Neutrophil (primary cell): ENCODE data around the gene UBE2Q2.
A peak's percentile ranks its signal among the peaks of the same experiment; 100 is the strongest.
"Not testable (repeated sequence)": the region's sequence is repeated elsewhere in the genome, so short reads cannot be mapped to it uniquely, and the experiment has no call there.

Experiments
- H3K27ac ChIP-seq: fragments of 200-600 bp; sonication (generic); 2 replicates; pipeline ENCODE4 v1.5.1; 2016; ENCODE audit warnings: mild to moderate bottlenecking, moderate library complexity
- H3K27me3 ChIP-seq: fragments of 200-600 bp; sonication (generic); 2 replicates; pipeline ENCODE4 v1.6.0; 2016; ENCODE audit warnings: mild to moderate bottlenecking
- H3K36me3 ChIP-seq: fragments of 200-600 bp; sonication (generic); 2 replicates; pipeline ENCODE4 v1.5.1; 2017
- H3K4me1 ChIP-seq, 2 experiments: fragments of 200-600 bp in 1 of 2; sonication (generic) in 1 of 2; 1 replicate in 1 of 2; 2 replicates in 1 of 2; pipeline versions ENCODE4 v1.5.1 to v1.6.1; 2013 to 2016; ENCODE audit warnings: low read depth in 1 of 2, low read length in 1 of 2, mild to moderate bottlenecking in 1 of 2, moderate library complexity in 1 of 2; ENCODE audit not compliant: control insufficient read depth in 1 of 2, insufficient read depth in 1 of 2
- H3K4me3 ChIP-seq, 2 experiments: fragments of 200-600 bp in 1 of 2; sonication (generic) in 1 of 2; 1 replicate in 1 of 2; 2 replicates in 1 of 2; pipeline ENCODE4 v1.5.1; 2013 to 2016; ENCODE audit warnings: low read depth in 1 of 2, low read length in 1 of 2, mild to moderate bottlenecking in 1 of 2, moderate library complexity in 1 of 2
- H3K9me3 ChIP-seq: fragments of 200-600 bp; sonication (generic); 2 replicates; pipeline ENCODE4 v1.5.1; 2016
- CTCF ChIP-seq: fragments of 200-600 bp; sonication (generic); IDR thresholded peaks from 2 replicates; pipeline ENCODE4 v1.5.1; 2016; ENCODE audit warnings: antibody characterized with exemption

Gene UBE2Q2

GRCh38 chr15:75842722-75843677 lies at the start of gene UBE2Q2:
TSS of gene UBE2Q2 (plus strand) at chr15:75843447. CDS start at chr15:75843667, 220 bp downstream.
- peaks cover 12 to 15% of the 10 kb centered on the region in 2 experiments for H3K4me1 ChIP-seq
- peak within 1 kb of the TSS; percentile 79 to 95 for H3K4me3 ChIP-seq
- H3K9me3 ChIP-seq: no peaks in the 10 kb centered on the region
- H3K27ac ChIP-seq: peak within 1 kb of the TSS; percentile 65
- no peak for TF ChIP-seq CTCF
- no peaks in the 10 kb centered on the region for H3K36me3 ChIP-seq
- peaks cover 41% of the 10 kb centered on the region for H3K27me3 ChIP-seq

- no peaks in the 10 kb centered on the region for H3K9me3 ChIP-seq
- no peak overlapping the region for H3K4me3 ChIP-seq
- no peaks in the 10 kb centered on the region for H3K36me3 ChIP-seq
- H3K27me3 ChIP-seq: peaks cover 27% of the 10 kb centered on the region
- H3K27ac ChIP-seq: no peak overlapping the region
- H3K4me1 ChIP-seq: no peaks in the 10 kb centered on the region
- TF ChIP-seq CTCF: no peak
Measured at GRCh38 chr15:75796321-75796720, 46.9 kb upstream of the UBE2Q2 start.

GRCh38 chr15:75797146-75797545 lies 46.1 kb upstream of the UBE2Q2 start:
- H3K27me3 ChIP-seq: peaks cover 36% of the 10 kb centered on the region
- not testable (repeated sequence) for H3K27ac ChIP-seq, H3K4me1 ChIP-seq, H3K36me3 ChIP-seq, H3K4me3 ChIP-seq, H3K9me3 ChIP-seq

GRCh38 chr15:75799190-75799589 lies 44.1 kb upstream of the UBE2Q2 start:
- H3K9me3 ChIP-seq: no peaks in the 10 kb centered on the region
- peaks cover 50% of the 10 kb centered on the region for H3K27me3 ChIP-seq
- peaks cover 0 to 5% of the 10 kb centered on the region in 2 experiments for H3K4me1 ChIP-seq
- no peak overlapping the region for H3K27ac ChIP-seq
- no peaks in the 10 kb centered on the region for H3K36me3 ChIP-seq
- no peak overlapping the region for H3K4me3 ChIP-seq
- TF ChIP-seq CTCF: no peak

- not testable (repeated sequence) for H3K27ac ChIP-seq, H3K9me3 ChIP-seq, H3K36me3 ChIP-seq, H3K4me1 ChIP-seq, H3K4me3 ChIP-seq
- peaks cover 59% of the 10 kb centered on the region for H3K27me3 ChIP-seq
Measured at GRCh38 chr15:75800409-75800808, 42.8 kb upstream of the UBE2Q2 start.

GRCh38 chr15:75801859-75802593 lies 41.2 kb upstream of the UBE2Q2 start:
- peaks cover 66% of the 10 kb centered on the region for H3K27me3 ChIP-seq
- H3K4me3 ChIP-seq: no peak overlapping the region
- H3K36me3 ChIP-seq: no peaks in the 10 kb centered on the region
- no peaks in the 10 kb centered on the region for H3K9me3 ChIP-seq
- H3K4me1 ChIP-seq: peaks cover 0 to 5% of the 10 kb centered on the region in 2 experiments
- no peak overlapping the region for H3K27ac ChIP-seq
- TF ChIP-seq CTCF: peak; percentile 87

- not testable (repeated sequence) for H3K4me3 ChIP-seq
Measured at GRCh38 chr15:75807486-75807885, 35.8 kb upstream of the UBE2Q2 start.

GRCh38 chr15:75808009-75808408 lies 35.2 kb upstream of the UBE2Q2 start:
- not testable (repeated sequence) for H3K36me3 ChIP-seq, H3K4me3 ChIP-seq
- H3K27me3 ChIP-seq: peaks cover 22% of the 10 kb centered on the region

More at GRCh38 chr15:75807486-75807885, 35.8 kb upstream of the UBE2Q2 start:
- H3K27me3 ChIP-seq: peaks cover 27% of the 10 kb centered on the region
- H3K4me1 ChIP-seq, H3K36me3 ChIP-seq, H3K27ac ChIP-seq, H3K9me3 ChIP-seq: not testable (repeated sequence)

More at GRCh38 chr15:75808009-75808408, 35.2 kb upstream of the UBE2Q2 start:
- H3K9me3 ChIP-seq, H3K27ac ChIP-seq, H3K4me1 ChIP-seq: not testable (repeated sequence)
